ENCODE measurements around the gene SEC61B.

Gene SEC61B

DNA sequence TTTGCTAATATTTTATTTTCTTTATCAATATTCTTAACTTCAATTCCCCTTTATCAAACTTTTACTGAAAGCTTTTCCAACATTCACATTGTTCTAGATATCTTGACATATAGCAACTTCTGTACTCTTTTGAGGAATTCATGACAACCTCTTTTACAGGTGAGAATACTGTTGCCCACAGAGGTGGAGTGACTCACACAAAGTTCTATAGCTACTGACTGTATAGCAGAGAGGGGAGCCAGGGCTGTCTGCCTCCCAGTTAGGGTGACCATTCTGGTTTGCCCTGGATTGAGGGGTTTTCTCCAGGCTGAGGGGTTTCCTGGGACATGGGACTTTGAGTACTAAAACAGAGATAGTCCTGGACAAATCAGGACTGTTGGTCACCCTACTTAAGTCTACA is 16.2 kb downstream of the SEC61B start:
- TF ChIP-seq, protein P1, sequence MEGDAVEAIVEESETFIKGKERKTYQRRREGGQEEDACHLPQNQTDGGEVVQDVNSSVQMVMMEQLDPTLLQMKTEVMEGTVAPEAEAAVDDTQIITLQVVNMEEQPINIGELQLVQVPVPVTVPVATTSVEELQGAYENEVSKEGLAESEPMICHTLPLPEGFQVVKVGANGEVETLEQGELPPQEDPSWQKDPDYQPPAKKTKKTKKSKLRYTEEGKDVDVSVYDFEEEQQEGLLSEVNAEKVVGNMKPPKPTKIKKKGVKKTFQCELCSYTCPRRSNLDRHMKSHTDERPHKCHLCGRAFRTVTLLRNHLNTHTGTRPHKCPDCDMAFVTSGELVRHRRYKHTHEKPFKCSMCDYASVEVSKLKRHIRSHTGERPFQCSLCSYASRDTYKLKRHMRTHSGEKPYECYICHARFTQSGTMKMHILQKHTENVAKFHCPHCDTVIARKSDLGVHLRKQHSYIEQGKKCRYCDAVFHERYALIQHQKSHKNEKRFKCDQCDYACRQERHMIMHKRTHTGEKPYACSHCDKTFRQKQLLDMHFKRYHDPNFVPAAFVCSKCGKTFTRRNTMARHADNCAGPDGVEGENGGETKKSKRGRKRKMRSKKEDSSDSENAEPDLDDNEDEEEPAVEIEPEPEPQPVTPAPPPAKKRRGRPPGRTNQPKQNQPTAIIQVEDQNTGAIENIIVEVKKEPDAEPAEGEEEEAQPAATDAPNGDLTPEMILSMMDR (IDR thresholded peaks at IDR 0.05) = no peak
- no peak overlapping the region for H3K27ac ChIP-seq
- no peaks in the 10 kb centered on the region for H3K9me3 ChIP-seq
- H3K27me3 ChIP-seq = no peaks in the 10 kb centered on the region
- peaks cover under 1% of the 10 kb centered on the region for H3K36me3 ChIP-seq
- no peaks in the 10 kb centered on the region for H3K4me1 ChIP-seq (ENCODE audit: control insufficient read depth in 1 of 2, insufficient read depth in 1 of 2, low read depth in 1 of 2, low read length in 1 of 2)
- H3K4me3 ChIP-seq (ENCODE audit: low read depth in 1 of 2, low read length in 1 of 2) = no peak overlapping the region

DNA sequence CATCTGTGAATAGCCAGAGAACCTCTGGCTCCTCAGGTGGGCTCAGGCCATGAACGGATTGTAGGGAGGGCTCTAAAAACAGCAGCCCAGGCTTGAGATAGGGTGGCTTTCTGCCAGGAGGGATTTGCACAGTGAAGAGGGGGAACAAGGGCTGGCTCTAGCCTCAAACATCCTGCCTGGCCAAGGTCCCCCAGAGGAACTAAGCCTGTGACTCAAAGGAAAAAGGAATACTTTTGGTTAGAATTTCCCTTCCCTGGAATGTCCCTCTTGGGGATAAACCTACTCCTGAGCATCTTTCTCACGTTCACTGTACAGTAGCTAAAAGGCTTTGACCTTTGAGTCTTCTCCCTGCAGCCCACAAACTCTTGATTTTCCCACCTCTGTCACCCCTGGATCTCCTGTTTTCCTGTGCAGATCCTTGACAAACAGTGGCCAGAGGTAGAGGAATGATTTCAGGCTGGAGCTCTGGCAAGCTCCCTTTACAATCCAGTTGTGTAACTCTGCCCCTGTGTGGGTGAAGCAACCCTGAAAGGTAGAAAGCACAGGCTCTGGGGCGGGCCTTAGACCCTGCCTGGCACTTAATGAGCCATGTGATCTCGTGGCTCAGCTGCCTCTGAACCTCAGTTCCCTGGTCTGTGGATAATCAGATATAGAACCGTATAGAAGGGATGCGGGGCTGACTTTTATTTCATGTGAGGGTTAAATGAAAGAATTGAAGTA is 17.4 kb downstream of the SEC61B start:
- H3K4me1 ChIP-seq (ENCODE audit: control insufficient read depth in 1 of 2, insufficient read depth in 1 of 2, low read depth in 1 of 2, low read length in 1 of 2) = peaks cover 5 to 10% of the 10 kb centered on the region in 2 experiments
- TF ChIP-seq, protein P1 (IDR thresholded peaks at IDR 0.05) = no peak
- no peak overlapping the region for H3K4me3 ChIP-seq (ENCODE audit: low read depth in 1 of 2, low read length in 1 of 2)
- no peaks in the 10 kb centered on the region for H3K27me3 ChIP-seq
- H3K27ac ChIP-seq = no peak overlapping the region
- no peaks in the 10 kb centered on the region for H3K9me3 ChIP-seq
- no peaks in the 10 kb centered on the region for H3K36me3 ChIP-seq

DNA sequence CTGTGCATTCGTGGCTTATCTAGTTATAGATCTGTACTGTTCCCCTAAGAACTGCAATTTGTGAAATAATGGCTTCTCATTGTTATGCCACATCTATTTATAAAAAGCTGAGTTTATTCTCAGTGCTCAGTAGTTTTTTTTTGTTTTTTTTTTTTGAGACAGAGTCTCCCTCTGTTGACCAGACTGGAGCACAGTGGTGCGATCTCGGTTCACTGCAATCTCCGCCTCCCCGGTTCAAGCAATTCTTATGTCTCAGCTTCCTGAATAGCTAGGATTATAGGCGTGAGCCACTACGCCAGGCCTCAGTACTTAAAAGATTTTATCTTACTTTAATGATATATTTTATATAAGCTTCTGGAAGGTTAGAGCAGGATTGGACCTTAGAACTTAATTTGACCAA is 19.0 kb downstream of the SEC61B start:
- no peaks in the 10 kb centered on the region for H3K36me3 ChIP-seq
- no peak overlapping the region for H3K27ac ChIP-seq
- TF ChIP-seq, protein P1 (IDR thresholded peaks at IDR 0.05) = no peak
- no peaks in the 10 kb centered on the region for H3K27me3 ChIP-seq
- peaks cover 9 to 10% of the 10 kb centered on the region in 2 experiments for H3K4me1 ChIP-seq (ENCODE audit: control insufficient read depth in 1 of 2, insufficient read depth in 1 of 2, low read depth in 1 of 2, low read length in 1 of 2)
- no peak overlapping the region for H3K4me3 ChIP-seq (ENCODE audit: low read depth in 1 of 2, low read length in 1 of 2)
- H3K9me3 ChIP-seq = no peaks in the 10 kb centered on the region

DNA sequence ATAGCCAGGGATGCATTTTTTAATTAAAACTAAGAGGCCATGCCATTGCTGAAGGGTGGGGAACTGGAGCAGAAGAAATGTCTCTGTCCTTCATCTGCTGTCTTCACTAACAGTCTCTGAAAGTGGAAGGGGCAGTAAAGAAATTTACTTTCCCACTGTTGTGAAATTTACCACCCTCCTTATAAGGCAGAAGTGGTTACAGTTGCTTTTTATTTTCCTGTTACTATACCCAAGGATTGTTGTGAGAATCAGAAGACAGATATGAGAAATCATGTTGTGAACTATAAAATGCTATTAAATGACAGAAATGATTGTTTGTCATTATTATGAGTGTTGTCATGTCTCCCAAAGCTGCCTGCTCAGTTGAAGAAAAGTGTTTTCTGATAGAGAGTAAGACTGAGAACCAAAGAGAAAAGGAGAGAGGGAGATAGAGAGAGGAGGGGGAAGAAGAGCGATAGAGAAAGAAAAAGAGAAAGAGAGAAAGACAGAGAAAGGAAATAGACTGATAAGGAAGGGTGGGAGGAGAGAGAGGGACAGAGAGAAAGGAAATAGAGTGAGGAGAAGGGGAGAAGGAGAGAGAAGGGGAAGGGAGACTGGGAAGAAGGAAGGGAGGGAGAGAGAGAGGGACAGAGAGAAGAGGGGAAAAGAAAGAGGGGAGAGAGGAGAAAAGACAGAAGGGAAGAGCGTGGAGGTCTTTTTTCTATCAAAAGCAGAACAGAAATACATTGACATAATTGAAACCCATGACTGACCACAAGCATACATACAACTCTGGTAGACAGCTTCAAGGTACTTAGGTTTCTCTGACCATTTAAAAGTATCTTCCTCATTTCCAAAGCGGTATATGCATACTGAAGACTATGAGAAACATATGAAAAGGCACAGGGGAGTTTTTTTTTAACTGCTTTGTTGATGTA is 22.5 kb downstream of the SEC61B start:
- H3K27me3 ChIP-seq = no peaks in the 10 kb centered on the region
- no peak overlapping the region for H3K27ac ChIP-seq
- H3K4me3 ChIP-seq (ENCODE audit: low read depth in 1 of 2, low read length in 1 of 2) = no peak overlapping the region
- H3K36me3 ChIP-seq = no peaks in the 10 kb centered on the region
- TF ChIP-seq, protein P1 (IDR thresholded peaks at IDR 0.05) = no peak
- no peaks in the 10 kb centered on the region for H3K9me3 ChIP-seq
- H3K4me1 ChIP-seq (ENCODE audit: control insufficient read depth in 1 of 2, insufficient read depth in 1 of 2, low read depth in 1 of 2, low read length in 1 of 2) = peaks cover 9 to 10% of the 10 kb centered on the region in 2 experiments

DNA sequence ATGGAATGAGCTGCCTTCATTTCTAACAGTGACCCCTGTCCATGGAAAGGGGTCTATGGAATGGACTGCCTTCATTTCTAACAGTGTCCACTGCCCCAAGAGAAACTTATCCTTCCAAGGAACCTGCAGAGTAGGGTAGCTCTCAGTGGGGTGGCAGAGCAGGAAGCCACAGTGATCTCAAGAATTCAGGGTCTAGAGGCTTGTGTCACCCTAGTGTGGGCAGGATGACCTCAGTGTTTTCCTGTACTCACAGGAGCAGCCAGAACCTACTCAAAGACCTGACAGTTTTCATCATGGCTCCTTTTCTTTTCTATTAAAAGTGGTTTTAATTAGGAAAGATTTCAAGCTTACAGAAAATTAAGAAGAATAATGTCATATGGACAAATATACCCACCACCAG is 27.5 kb downstream of the SEC61B start:
- TF ChIP-seq, protein P1 (IDR thresholded peaks at IDR 0.05) = no peak
- Histone ChIP-seq H3K27me3 (no peaks in the 10 kb centered on the region), H3K36me3 (no peaks in the 10 kb centered on the region), H3K9me3 (no peaks in the 10 kb centered on the region), H3K4me1 (ENCODE audit: control insufficient read depth in 1 of 2, insufficient read depth in 1 of 2, low read depth in 1 of 2, low read length in 1 of 2) (peaks cover 0 to 3% of the 10 kb centered on the region in 2 experiments), H3K27ac (no peak overlapping the region), H3K4me3 (ENCODE audit: low read depth in 1 of 2, low read length in 1 of 2) (no peak overlapping the region)

Measured in neutrophil (primary cell).